ENCODE results near the gene TRIM34.

GRCh38 chr11:5631417-5631816 is 6.6 kb downstream of the TRIM34 start:
- TF ChIP-seq, protein P1, sequence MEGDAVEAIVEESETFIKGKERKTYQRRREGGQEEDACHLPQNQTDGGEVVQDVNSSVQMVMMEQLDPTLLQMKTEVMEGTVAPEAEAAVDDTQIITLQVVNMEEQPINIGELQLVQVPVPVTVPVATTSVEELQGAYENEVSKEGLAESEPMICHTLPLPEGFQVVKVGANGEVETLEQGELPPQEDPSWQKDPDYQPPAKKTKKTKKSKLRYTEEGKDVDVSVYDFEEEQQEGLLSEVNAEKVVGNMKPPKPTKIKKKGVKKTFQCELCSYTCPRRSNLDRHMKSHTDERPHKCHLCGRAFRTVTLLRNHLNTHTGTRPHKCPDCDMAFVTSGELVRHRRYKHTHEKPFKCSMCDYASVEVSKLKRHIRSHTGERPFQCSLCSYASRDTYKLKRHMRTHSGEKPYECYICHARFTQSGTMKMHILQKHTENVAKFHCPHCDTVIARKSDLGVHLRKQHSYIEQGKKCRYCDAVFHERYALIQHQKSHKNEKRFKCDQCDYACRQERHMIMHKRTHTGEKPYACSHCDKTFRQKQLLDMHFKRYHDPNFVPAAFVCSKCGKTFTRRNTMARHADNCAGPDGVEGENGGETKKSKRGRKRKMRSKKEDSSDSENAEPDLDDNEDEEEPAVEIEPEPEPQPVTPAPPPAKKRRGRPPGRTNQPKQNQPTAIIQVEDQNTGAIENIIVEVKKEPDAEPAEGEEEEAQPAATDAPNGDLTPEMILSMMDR (IDR thresholded peaks at IDR 0.05) = no peak
- TF ChIP-seq POLR2AphosphoS5 (IDR thresholded peaks at IDR 0.05) (no peak), POLR2A (IDR thresholded peaks at IDR 0.05) (no peak), EP300 (IDR thresholded peaks at IDR 0.05; ENCODE audit: low read depth) (no peak)

Measured in transverse colon (tissue), 4 donors.